Fibroblast of lung (primary cell): ENCODE data around the gene ADCY2. TPM values are rescaled to one million over a fixed set of nuclear protein-coding genes. Genes with fewer than 3 reads are reported as not detected.

Experiments used
- DNase-seq, 2 donors: peaks; one replicate each; pipeline versions ENCODE4 v3.0.0 to v3.0.0-alpha.2; 2010; ENCODE audit warnings: low read depth in 2 of 2
- H2AFZ ChIP-seq: 2 replicates; pipeline ENCODE4 v1.5.1; 2012; ENCODE audit warnings: low read length, control low read depth, inconsistent platforms
- H3K27ac ChIP-seq: 2 replicates; pipeline ENCODE4 v1.5.1; 2011; ENCODE audit warnings: low read length, control low read depth; ENCODE audit not compliant: insufficient read depth
- H3K27me3 ChIP-seq: 2 replicates; pipeline ENCODE4 v1.5.1; 2011; ENCODE audit warnings: mild to moderate bottlenecking, low read length; ENCODE audit not compliant: control insufficient read depth, insufficient read depth
- H3K36me3 ChIP-seq: 2 replicates; pipeline ENCODE4 v1.5.1; 2011; ENCODE audit warnings: low read length; ENCODE audit not compliant: control insufficient read depth, insufficient read depth
- H3K4me1 ChIP-seq: 2 replicates; pipeline ENCODE4 v1.5.1; 2011; ENCODE audit warnings: low read length; ENCODE audit not compliant: control insufficient read depth, insufficient read depth; ENCODE audit errors: extremely low read depth
- H3K4me2 ChIP-seq: 2 replicates; pipeline ENCODE4 v1.5.1; 2011; ENCODE audit warnings: low read length, control low read depth; ENCODE audit not compliant: insufficient read depth; ENCODE audit errors: extremely low read depth
- H3K4me3 ChIP-seq, 4 experiments: fragments of 200-600 bp in 1 of 4; sonication (generic) in 1 of 4; replicated peaks in 1 of 4; 2 replicates each; pipeline ENCODE4 v1.5.1; 2011 to 2016; ENCODE audit warnings: low read length in 4 of 4, low read depth in 3 of 4, mild to moderate bottlenecking in 3 of 4, control low read depth in 2 of 4, inconsistent platforms in 1 of 4, mixed read lengths in 1 of 4; ENCODE audit not compliant: insufficient read depth in 1 of 4; ENCODE audit errors: control extremely low read depth in 1 of 4
- H3K79me2 ChIP-seq: 2 replicates; pipeline ENCODE4 v1.5.1; 2012; ENCODE audit warnings: mild to moderate bottlenecking, low read length, inconsistent platforms; ENCODE audit not compliant: control insufficient read depth, insufficient read depth
- H3K9ac ChIP-seq: 2 replicates; pipeline ENCODE4 v1.5.1; 2011; ENCODE audit warnings: mild to moderate bottlenecking, low read length, control low read depth; ENCODE audit not compliant: insufficient read depth
- H3K9me3 ChIP-seq: 2 replicates; pipeline ENCODE4 v1.5.1; 2012; ENCODE audit warnings: low read depth, low read length; ENCODE audit not compliant: control insufficient read depth, insufficient read depth
- H4K20me1 ChIP-seq: 2 replicates; pipeline ENCODE4 v1.5.1; 2011; ENCODE audit warnings: low read length; ENCODE audit not compliant: control insufficient read depth, insufficient read depth; ENCODE audit errors: extremely low read depth
- EZH2 ChIP-seq: IDR thresholded peaks from 2 replicates; pipeline ENCODE4 v1.5.1; 2012; ENCODE audit warnings: low read length, control low read depth, mild to moderate bottlenecking; ENCODE audit errors: missing control alignments
- polyA plus RNA-seq, 2 donors: library from polyadenylated mRNA; depleted of rRNA in 1 of 2; stranded (reverse) in 1 of 2; unstranded in 1 of 2; fragments of >200 nt; gene quantifications; 2 replicates each; pipeline ENCODE4 v1.2.1, GENCODE V29; 2011 to 2012; ENCODE audit warnings: missing spikeins in 1 of 2
- total RNA-seq: library from RNA; depleted of rRNA; stranded (reverse); fragments of >200 nt; gene quantifications from 2 replicates; pipeline ENCODE4 v1.2.1, GENCODE V29; 2014
- TF ChIP-seq, protein P1 (sequence below), 2 donors: IDR thresholded peaks in 1 of 2; conservative IDR thresholded peaks in 1 of 2; 1 replicate in 1 of 2; 2 replicates in 1 of 2; pipeline ENCODE4 v1.5.1; 2011 to 2012; ENCODE audit warnings: low read length in 2 of 2, control low read depth in 1 of 2, inconsistent platforms in 1 of 2, low read depth in 1 of 2, mild to moderate bottlenecking in 1 of 2

The ADCY2 gene
- total and polyA plus RNA-seq, 2 donors (not counting 1 experiment from before 2014, with no cell fraction given), result under 0.01 to 0.05 TPM

- H3K9ac ChIP-seq, result no peak overlapping the region
- no peaks in the 10 kb centered on the region for H3K36me3 ChIP-seq
- TF ChIP-seq EZH2, result no peak
- TF ChIP-seq, protein P1, sequence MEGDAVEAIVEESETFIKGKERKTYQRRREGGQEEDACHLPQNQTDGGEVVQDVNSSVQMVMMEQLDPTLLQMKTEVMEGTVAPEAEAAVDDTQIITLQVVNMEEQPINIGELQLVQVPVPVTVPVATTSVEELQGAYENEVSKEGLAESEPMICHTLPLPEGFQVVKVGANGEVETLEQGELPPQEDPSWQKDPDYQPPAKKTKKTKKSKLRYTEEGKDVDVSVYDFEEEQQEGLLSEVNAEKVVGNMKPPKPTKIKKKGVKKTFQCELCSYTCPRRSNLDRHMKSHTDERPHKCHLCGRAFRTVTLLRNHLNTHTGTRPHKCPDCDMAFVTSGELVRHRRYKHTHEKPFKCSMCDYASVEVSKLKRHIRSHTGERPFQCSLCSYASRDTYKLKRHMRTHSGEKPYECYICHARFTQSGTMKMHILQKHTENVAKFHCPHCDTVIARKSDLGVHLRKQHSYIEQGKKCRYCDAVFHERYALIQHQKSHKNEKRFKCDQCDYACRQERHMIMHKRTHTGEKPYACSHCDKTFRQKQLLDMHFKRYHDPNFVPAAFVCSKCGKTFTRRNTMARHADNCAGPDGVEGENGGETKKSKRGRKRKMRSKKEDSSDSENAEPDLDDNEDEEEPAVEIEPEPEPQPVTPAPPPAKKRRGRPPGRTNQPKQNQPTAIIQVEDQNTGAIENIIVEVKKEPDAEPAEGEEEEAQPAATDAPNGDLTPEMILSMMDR (conservative IDR thresholded peaks at IDR 0.05 in 1 of 2, IDR thresholded peaks at IDR 0.05 in 1 of 2; ENCODE audit: low read depth in 1 of 2, low read length in 2 of 2), result no peak
- no peak overlapping the region for H3K4me3 ChIP-seq
- DNase-seq, result no peak
- no peak overlapping the region for H3K27ac ChIP-seq
- no peaks in the 10 kb centered on the region for H3K9me3 ChIP-seq
- no peaks in the 10 kb centered on the region for H3K27me3 ChIP-seq
- H3K4me2 ChIP-seq, result no peak overlapping the region
- H4K20me1 ChIP-seq, result no peaks in the 10 kb centered on the region
- no peaks in the 10 kb centered on the region for H3K79me2 ChIP-seq
- H3K4me1 ChIP-seq, result no peaks in the 10 kb centered on the region
- H2AFZ ChIP-seq, result no peak overlapping the region
Observed at GRCh38 chr5:7684826-7685225, 288.9 kb downstream of the ADCY2 start.

GRCh38 chr5:7686794-7687193 lies 290.9 kb downstream of the ADCY2 start:
- Histone ChIP-seq H3K36me3 (no peaks in the 10 kb centered on the region), H3K4me1 (no peaks in the 10 kb centered on the region), H3K79me2 (no peaks in the 10 kb centered on the region), H3K4me3 (no peak overlapping the region), H3K4me2 (no peak overlapping the region), H3K27ac (no peak overlapping the region), H3K9ac (no peak overlapping the region), H3K9me3 (no peaks in the 10 kb centered on the region), H2AFZ (no peak overlapping the region), H4K20me1 (no peaks in the 10 kb centered on the region), H3K27me3 (no peaks in the 10 kb centered on the region)
- no peak for TF ChIP-seq EZH2
- TF ChIP-seq, protein P1 (conservative IDR thresholded peaks at IDR 0.05 in 1 of 2, IDR thresholded peaks at IDR 0.05 in 1 of 2; ENCODE audit: low read depth in 1 of 2, low read length in 2 of 2), result no peak
- DNase-seq, result no peak

GRCh38 chr5:7690557-7690956 lies 294.6 kb downstream of the ADCY2 start:
- H3K9ac ChIP-seq, result no peak overlapping the region
- no peak overlapping the region for H3K4me2 ChIP-seq
- H3K4me3 ChIP-seq, result no peak overlapping the region
- no peaks in the 10 kb centered on the region for H3K36me3 ChIP-seq
- no peak for DNase-seq
- no peak for TF ChIP-seq EZH2
- TF ChIP-seq, protein P1 (conservative IDR thresholded peaks at IDR 0.05 in 1 of 2, IDR thresholded peaks at IDR 0.05 in 1 of 2; ENCODE audit: low read depth in 1 of 2, low read length in 2 of 2), result no peak
- no peak overlapping the region for H3K27ac ChIP-seq
- H3K27me3 ChIP-seq, result no peaks in the 10 kb centered on the region
- no peaks in the 10 kb centered on the region for H3K9me3 ChIP-seq
- no peaks in the 10 kb centered on the region for H3K79me2 ChIP-seq
- H4K20me1 ChIP-seq, result no peaks in the 10 kb centered on the region
- no peaks in the 10 kb centered on the region for H3K4me1 ChIP-seq
- no peak overlapping the region for H2AFZ ChIP-seq
